NCI-H748 treated with DMSO at 0.1 percent for 48 hours (cell line): ENCODE data around the gene CCDC9.
A peak's percentile ranks its signal among the peaks of the same experiment; 100 is the strongest.
"Not testable (repeated sequence)": the region's sequence is repeated elsewhere in the genome, so short reads cannot be mapped to it uniquely, and the experiment has no call there.

Experiments
- DNase-seq: peaks from one replicate; lab custom pipeline; 2025; lab: John Stamatoyannopoulos, UW

The CCDC9 gene

GRCh38 chr19:47261946-47262793 lies 5.8 kb downstream of the CCDC9 start:
- not testable (repeated sequence) for DNase-seq

- DNase-seq: no peak
These were observed 8.3 kb downstream of the CCDC9 start for GRCh38 chr19:47264629-47265028.

- no peak for DNase-seq
These were observed 10.1 kb downstream of the CCDC9 start for GRCh38 chr19:47266401-47266941.

GRCh38 chr19:47267350-47267759 lies 11.0 kb downstream of the CCDC9 start:
- no peak for DNase-seq

- DNase-seq: no peak
These were observed 11.7 kb downstream of the CCDC9 start for GRCh38 chr19:47268028-47268427.

- no peak for DNase-seq
These were observed 13.3 kb downstream of the CCDC9 start for GRCh38 chr19:47269596-47269995.

- no peak for DNase-seq
These were observed 14.1 kb downstream of the CCDC9 start for GRCh38 chr19:47270408-47270807.

GRCh38 chr19:47271949-47272348 lies 15.6 kb downstream of the CCDC9 start:
- no peak for DNase-seq

- no peak for DNase-seq
These were observed 16.4 kb downstream of the CCDC9 start for GRCh38 chr19:47272448-47273312.

- DNase-seq: peak; percentile 76
These were observed 17.2 kb downstream of the CCDC9 start for GRCh38 chr19:47273313-47274070.

GRCh38 chr19:47274071-47274890 lies 18.0 kb downstream of the CCDC9 start, which contains the start of gene INAFM1:
INAFM1 (plus strand) TSS chr19:47274885; CDS start chr19:47274920, 35 bp downstream.
- peak; percentile 96 for DNase-seq

- no peak for DNase-seq
These were observed 18.8 kb downstream of the CCDC9 start for GRCh38 chr19:47274891-47275761.

- no peak for DNase-seq
These were observed 19.6 kb downstream of the CCDC9 start for GRCh38 chr19:47275791-47276461.

- DNase-seq: not testable (repeated sequence)
These were observed 20.2 kb downstream of the CCDC9 start for GRCh38 chr19:47276513-47276912.

- DNase-seq: no peak
These were observed 24.0 kb downstream of the CCDC9 start for GRCh38 chr19:47280183-47280797.

- DNase-seq: no peak
These were observed 27.2 kb downstream of the CCDC9 start for GRCh38 chr19:47283405-47284059.

GRCh38 chr19:47284324-47284899 lies 28.1 kb downstream of the CCDC9 start:
- peak; percentile 70 for DNase-seq

- DNase-seq: peak; percentile 89
These were observed 39.7 kb downstream of the CCDC9 start for GRCh38 chr19:47296036-47296435.
